SK-N-SH (cell line): ENCODE results near the gene AIFM3. TPM values are rescaled to one million over a fixed set of nuclear protein-coding genes. Genes with fewer than 3 reads are reported as not detected.
A peak's percentile ranks its signal among the peaks of the same experiment; 100 is the strongest.

ENCODE experiments used
- CTCF ChIA-PET: fragments of 300-600, 350-600 bp; formaldehyde crosslinking; extraction: SDS; loops from one replicate; lab custom pipeline; 2021; lab: Yijun Ruan, JAX
- POLR2A ChIA-PET: fragments of 350-600 bp; sonication (Branson Sonifier 250); formaldehyde crosslinking; extraction: SDS; loops from one replicate; lab custom pipeline; 2020; ENCODE audit warnings: antibody characterized with exemption, inconsistent platforms; lab: Yijun Ruan, JAX
- DNase-seq: peaks from one replicate; pipeline ENCODE4 v3.0.0; 2012
- H2AFZ ChIP-seq: fragments of 200-600 bp; sonication (generic); 2 replicates; pipeline ENCODE4 v1.8.1; 2016; ENCODE audit warnings: antibody characterized with exemption, mild to moderate bottlenecking, low read depth
- H3F3A ChIP-seq: fragments of 200-600 bp; sonication (generic); replicated peaks from 2 replicates; pipeline ENCODE3; 2016; ENCODE audit warnings: antibody characterized with exemption, mild to moderate bottlenecking; ENCODE audit not compliant: insufficient read depth
- H3K27ac ChIP-seq, 2 experiments: fragments of 200-500 bp in 1 of 2; fragments of 200-600 bp in 1 of 2; sonication (Bioruptor generic) in 1 of 2; sonication (generic), shearing (Covaris generic) in 1 of 2; 2 replicates each; pipeline versions ENCODE4 v1.5.1 to v1.6.1; 2014 to 2016; ENCODE audit warnings: low read depth in 2 of 2, inconsistent platforms in 1 of 2, low read length in 1 of 2, mild to moderate bottlenecking in 1 of 2, mixed read lengths in 1 of 2
- H3K27me3 ChIP-seq: fragments of 200-600 bp; sonication (generic), shearing (Covaris generic); 2 replicates; pipeline ENCODE4 v1.6.1; 2016; ENCODE audit warnings: mixed run types; ENCODE audit not compliant: insufficient read depth
- H3K36me3 ChIP-seq, 2 experiments: fragments of 200-500 bp in 1 of 2; fragments of 200-600 bp in 1 of 2; sonication (Bioruptor generic) in 1 of 2; sonication (generic) in 1 of 2; replicated peaks in 1 of 2; 2 replicates each; pipeline versions ENCODE3 to v1.5.1; 2014 to 2016; ENCODE audit warnings: low read length in 1 of 2, mild to moderate bottlenecking in 1 of 2; ENCODE audit not compliant: insufficient read depth in 2 of 2, control insufficient read depth in 1 of 2
- H3K4me1 ChIP-seq, 2 experiments: fragments of 200-500 bp in 1 of 2; fragments of 200-600 bp in 1 of 2; sonication (Bioruptor generic) in 1 of 2; sonication (generic), shearing (Covaris generic) in 1 of 2; 2 replicates each; pipeline versions ENCODE4 v1.5.1 to v1.6.1; 2014 to 2016; ENCODE audit warnings: low read depth in 1 of 2, low read length in 1 of 2, mixed run types in 1 of 2; ENCODE audit not compliant: insufficient read depth in 2 of 2, control insufficient read depth in 1 of 2
- H3K4me2 ChIP-seq: fragments of 200-600 bp; sonication (generic), shearing (Covaris generic); 2 replicates; pipeline ENCODE4 v1.6.1; 2017; ENCODE audit warnings: mixed run types
- H3K4me3 ChIP-seq, 2 experiments: fragments of 200-500 bp in 1 of 2; fragments of 200-600 bp in 1 of 2; sonication (Bioruptor generic) in 1 of 2; sonication (generic), shearing (Covaris generic) in 1 of 2; 2 replicates each; pipeline versions ENCODE4 v1.5.1 to v1.8.1; 2014 to 2016; ENCODE audit warnings: low read depth in 2 of 2, inconsistent platforms in 1 of 2, low read length in 1 of 2, mild to moderate bottlenecking in 1 of 2, mixed read lengths in 1 of 2, moderate library complexity in 1 of 2
- H3K79me2 ChIP-seq: fragments of 200-600 bp; sonication (generic); 2 replicates; pipeline ENCODE4 v1.8.1; 2017; ENCODE audit warnings: mild to moderate bottlenecking; ENCODE audit not compliant: insufficient read depth
- H3K9ac ChIP-seq: fragments of 200-600 bp; sonication (generic); 2 replicates; pipeline ENCODE4 v1.6.1; 2017; ENCODE audit warnings: mixed run types
- H3K9me2 ChIP-seq: fragments of 200-600 bp; sonication (generic); 2 replicates; pipeline ENCODE4 v1.6.1; 2017; ENCODE audit warnings: mixed run types
- H3K9me3 ChIP-seq: fragments of 200-600 bp; sonication (generic); 2 replicates; pipeline ENCODE4 v1.6.1; 2017; ENCODE audit warnings: mixed run types, mild to moderate bottlenecking, moderate library complexity
- H4K20me1 ChIP-seq: fragments of 200-600 bp; sonication (generic); 2 replicates; pipeline ENCODE4 v1.6.1; 2017; ENCODE audit warnings: mild to moderate bottlenecking, mixed run types; ENCODE audit not compliant: insufficient read depth
- CHD2 ChIP-seq: fragments of 150-350 bp; IDR thresholded peaks from 2 replicates; pipeline ENCODE4 v1.6.1; 2018; ENCODE audit warnings: low read length; ENCODE audit not compliant: partially characterized antibody
- EZH2phosphoT487 ChIP-seq: fragments of 200-600 bp; sonication (generic); IDR thresholded peaks from 2 replicates; pipeline ENCODE4 v1.6.1; 2017; ENCODE audit warnings: low read depth, mixed run types, mild to moderate bottlenecking, antibody characterized with exemption, moderate library complexity, borderline replicate concordance
- FOXJ3 ChIP-seq: sonication (generic); formaldehyde crosslinking; IDR thresholded peaks from 2 replicates; pipeline ENCODE4 v1.5.1; 2020; ENCODE audit warnings: mild to moderate bottlenecking, missing genetic modification reagents
- FOXM1 ChIP-seq: IDR thresholded peaks from 2 replicates; pipeline ENCODE4 v1.4.0; 2012; ENCODE audit warnings: low read depth, mild to moderate bottlenecking
- GATA2 ChIP-seq: sonication (generic); formaldehyde crosslinking; IDR thresholded peaks from 2 replicates; pipeline ENCODE4 v1.5.0; 2020; ENCODE audit warnings: mild to moderate bottlenecking, missing genetic modification reagents
- IRF3 ChIP-seq: fragments of 150-350 bp; IDR thresholded peaks from 2 replicates; pipeline ENCODE4 v1.6.1; 2016; ENCODE audit warnings: mild to moderate bottlenecking, low read depth, low read length
- JUND ChIP-seq: IDR thresholded peaks from 2 replicates; pipeline ENCODE4 v1.4.0; 2012
- MAX ChIP-seq: IDR thresholded peaks from 2 replicates; pipeline ENCODE4 v1.4.0; 2012; ENCODE audit warnings: low read depth
- MXI1 ChIP-seq: IDR thresholded peaks from 2 replicates; pipeline ENCODE4 v1.6.1; 2012; ENCODE audit warnings: mild to moderate bottlenecking, low read depth, low read length, improper control_type of control experiment
- PBX3 ChIP-seq: IDR thresholded peaks from 2 replicates; pipeline ENCODE4; 2012
- RAD21 ChIP-seq: IDR thresholded peaks from 2 replicates; pipeline ENCODE4 v1.6.1; 2012; ENCODE audit warnings: mild to moderate bottlenecking, low read length
- RCOR1 ChIP-seq: fragments of 150-350 bp; IDR thresholded peaks from 2 replicates; pipeline ENCODE4 v1.6.1; 2017; ENCODE audit warnings: antibody characterized with exemption, low read length
- RFX5 ChIP-seq: IDR thresholded peaks from 2 replicates; pipeline ENCODE4 v1.6.1; 2012; ENCODE audit warnings: mild to moderate bottlenecking, improper control_type of control experiment, low read length
- TAF1 ChIP-seq: IDR thresholded peaks from 2 replicates; pipeline ENCODE4 v1.6.1; 2012; ENCODE audit warnings: low read depth, mild to moderate bottlenecking, low read length, moderate library complexity, borderline replicate concordance
- TEAD4 ChIP-seq: IDR thresholded peaks from 2 replicates; pipeline ENCODE4 v1.4.0; 2012; ENCODE audit warnings: mild to moderate bottlenecking, borderline replicate concordance; ENCODE audit not compliant: insufficient read depth
- USF1 ChIP-seq: IDR thresholded peaks from 2 replicates; pipeline ENCODE4 v1.4.0; 2012; ENCODE audit warnings: low read depth, borderline replicate concordance
- YY1 ChIP-seq: IDR thresholded peaks from 2 replicates; pipeline ENCODE4 v1.4.0; 2012; ENCODE audit warnings: low read depth, mild to moderate bottlenecking
- WGBS: methylation state at CpG from one replicate; pipeline ENCODE4 v1.1.6; 2017; ENCODE audit warnings: low lambda C conversion rate; 5-methylcytosine and 5-hydroxymethylcytosine counted together
- polyA plus RNA-seq, 3 experiments: library from polyadenylated mRNA; depleted of rRNA; stranded (reverse); fragments of >200 nt; gene quantifications; 2 replicates each; pipeline ENCODE4 v1.2.3, GENCODE V29; 2012

Gene AIFM3
- polyA plus RNA-seq, 1 of the 3 experiments (the other 2 are of a cell fraction) = 1.7 TPM

- H3K9ac ChIP-seq = no peak overlapping the region
- no peaks in the 10 kb centered on the region for H4K20me1 ChIP-seq
- H3K79me2 ChIP-seq = no peaks in the 10 kb centered on the region
- ChIA-PET CTCF (interaction anchor here (0.8 to 7.0 kb wide), 4 partner anchors 9 to 79 kb away, joined by 3 to 44 read pairs (median 10); no protein-coding TSS in a partner anchor), POLR2A (interaction anchor here (1.6 kb wide), 1 partner anchor 18 kb away, joined by 6 read pairs; the partner anchor contains the start of gene LZTR1)
- H3K36me3 ChIP-seq = no peaks in the 10 kb centered on the region
- TF ChIP-seq FOXM1 (no peak), RCOR1 (no peak), FOXJ3 (no peak), IRF3 (no peak), MXI1 (no peak), EZH2phosphoT487 (no peak), PBX3 (no peak), MAX (no peak), RAD21 (no peak), RFX5 (no peak), TEAD4 (no peak), JUND (no peak), GATA2 (CRISPR knock-in tag) (no peak), CHD2 (no peak), USF1 (no peak), TAF1 (no peak), YY1 (no peak)
- H3K27ac ChIP-seq = no peak overlapping the region
- peak; percentile 30 for DNase-seq
- no peaks in the 10 kb centered on the region for H3K9me2 ChIP-seq
- H3K4me1 ChIP-seq = peaks cover 0 to 26% of the 10 kb centered on the region in 2 experiments; a peak in 1 of 4 replicates
- peak overlapping the region; percentile 44 to 46; a peak in 3 of 4 replicates for H3K4me3 ChIP-seq
- WGBS = 50% methylated on average over 5 of the region's 6 CpGs
- no peaks in the 10 kb centered on the region for H3K9me3 ChIP-seq
- H2AFZ ChIP-seq = no peak overlapping the region
- peak overlapping the region; percentile 72 for H3K4me2 ChIP-seq
- no peaks in the 10 kb centered on the region for H3K27me3 ChIP-seq
- no peaks in the 10 kb centered on the region for H3F3A ChIP-seq
These were observed 2.8 kb upstream of the AIFM3 start for GRCh38 chr22:20964090-20964798.
